HFFc6 (cell line): ENCODE results near the gene NLK. TPM values are rescaled to one million over a fixed set of nuclear protein-coding genes. Genes with fewer than 3 reads are reported as not detected.
"Not testable (repeated sequence)": the region's sequence is repeated elsewhere in the genome, so short reads cannot be mapped to it uniquely, and the experiment has no call there.

Experiments used
- DNase-seq: peaks from one replicate; pipeline ENCODE4 v3.0.0-alpha.2; 2018
- H3K27ac Mint-ChIP-seq: 2 replicates; pipeline ENCODE4 v1.8.0; 2020; ENCODE audit warnings: mild to moderate bottlenecking, mixed read lengths
- H3K27me3 Mint-ChIP-seq: 2 replicates; pipeline ENCODE4 v1.8.0; 2021; ENCODE audit warnings: mild to moderate bottlenecking, moderate library complexity, mixed read lengths; ENCODE audit not compliant: insufficient read depth
- H3K36me3 Mint-ChIP-seq: 2 replicates; pipeline ENCODE4 v1.8.0; 2021; ENCODE audit warnings: low read depth, mixed read lengths
- H3K4me1 Mint-ChIP-seq: 2 replicates; pipeline ENCODE4 v1.8.0; 2020; ENCODE audit warnings: low read depth, mixed read lengths
- H3K4me3 Mint-ChIP-seq: 2 replicates; pipeline ENCODE4 v1.8.0; 2020; ENCODE audit warnings: mild to moderate bottlenecking, moderate library complexity, mixed read lengths
- H3K9me3 Mint-ChIP-seq: 2 replicates; pipeline ENCODE4 v1.8.0; 2020; ENCODE audit warnings: mild to moderate bottlenecking, mixed read lengths
- total RNA-seq, 6 experiments: library from RNA; stranded (reverse); fragmentation: NEBNext Ultra II Directional; extraction: Animal tissue kit (Norgen Biotek cat#: 25700); gene quantifications; 2 replicates in 1 of 6; 3 replicates in 5 of 6; pipeline ENCODE4 v1.2.3, GENCODE V29; 2021
- TF ChIP-seq, protein P1 (sequence below): fragments of 200-600 bp; sonication (generic); IDR thresholded peaks from 2 replicates; pipeline ENCODE4 v1.5.0; 2021; ENCODE audit warnings: antibody characterized with exemption, mild to moderate bottlenecking

NLK gene
- total RNA-seq, 6 experiments from 2014 or later, result 18.5 to 25.3 (median 22.1) TPM

DNA sequence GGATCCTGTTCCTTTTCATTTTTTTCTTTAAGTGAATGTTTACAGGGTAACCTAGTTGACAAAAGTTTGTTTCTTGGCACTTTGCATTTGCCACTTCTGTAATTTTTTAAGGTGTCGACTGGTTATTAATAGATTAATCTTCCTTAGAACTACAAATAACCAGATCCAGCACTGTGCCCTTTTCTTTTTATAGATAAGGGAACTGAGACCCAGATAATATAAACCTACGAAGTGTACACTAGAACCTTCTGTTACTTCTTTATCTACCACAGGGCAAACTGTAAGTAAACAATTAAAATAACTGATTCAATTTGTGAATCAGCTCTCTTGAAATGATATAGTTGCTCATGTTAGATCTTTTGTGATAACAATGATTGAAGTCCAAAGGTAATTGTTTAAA is 55.4 kb downstream of the NLK start:
- no peak for DNase-seq
- no peaks in the 10 kb centered on the region for H3K9me3 Mint-ChIP-seq
- TF ChIP-seq, protein P1, sequence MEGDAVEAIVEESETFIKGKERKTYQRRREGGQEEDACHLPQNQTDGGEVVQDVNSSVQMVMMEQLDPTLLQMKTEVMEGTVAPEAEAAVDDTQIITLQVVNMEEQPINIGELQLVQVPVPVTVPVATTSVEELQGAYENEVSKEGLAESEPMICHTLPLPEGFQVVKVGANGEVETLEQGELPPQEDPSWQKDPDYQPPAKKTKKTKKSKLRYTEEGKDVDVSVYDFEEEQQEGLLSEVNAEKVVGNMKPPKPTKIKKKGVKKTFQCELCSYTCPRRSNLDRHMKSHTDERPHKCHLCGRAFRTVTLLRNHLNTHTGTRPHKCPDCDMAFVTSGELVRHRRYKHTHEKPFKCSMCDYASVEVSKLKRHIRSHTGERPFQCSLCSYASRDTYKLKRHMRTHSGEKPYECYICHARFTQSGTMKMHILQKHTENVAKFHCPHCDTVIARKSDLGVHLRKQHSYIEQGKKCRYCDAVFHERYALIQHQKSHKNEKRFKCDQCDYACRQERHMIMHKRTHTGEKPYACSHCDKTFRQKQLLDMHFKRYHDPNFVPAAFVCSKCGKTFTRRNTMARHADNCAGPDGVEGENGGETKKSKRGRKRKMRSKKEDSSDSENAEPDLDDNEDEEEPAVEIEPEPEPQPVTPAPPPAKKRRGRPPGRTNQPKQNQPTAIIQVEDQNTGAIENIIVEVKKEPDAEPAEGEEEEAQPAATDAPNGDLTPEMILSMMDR, result no peak
- H3K4me1 Mint-ChIP-seq, result peaks cover 24% of the 10 kb centered on the region
- no peak overlapping the region for H3K27ac Mint-ChIP-seq
- peaks cover 18% of the 10 kb centered on the region for H3K36me3 Mint-ChIP-seq
- H3K4me3 Mint-ChIP-seq, result no peak overlapping the region
- H3K27me3 Mint-ChIP-seq, result no peaks in the 10 kb centered on the region; the same call in 1 of the 2 replicates

DNA sequence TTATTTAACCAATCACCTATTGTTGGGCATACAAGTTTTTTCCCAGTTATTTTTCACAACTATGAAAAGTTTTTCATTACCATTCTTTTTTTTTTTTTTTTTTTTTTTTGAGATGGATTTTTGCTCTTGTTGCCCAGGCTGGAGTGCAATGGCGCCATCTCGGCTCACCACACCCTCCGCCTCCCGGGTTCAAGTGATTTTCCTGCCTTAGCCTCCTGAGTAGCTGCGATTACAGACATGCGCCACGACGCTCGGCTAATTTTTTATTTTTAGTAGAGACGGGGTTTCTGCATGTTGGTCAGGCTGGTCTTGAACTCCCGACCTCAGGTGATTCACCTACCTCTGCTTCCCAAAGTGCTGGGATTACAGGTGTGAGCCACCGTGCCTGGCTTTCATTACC is 56.1 kb downstream of the NLK start:
- not testable (repeated sequence) for H3K4me3 Mint-ChIP-seq

GRCh38 chr17:28100251-28100650 is 57.8 kb downstream of the NLK start:
- no peaks in the 10 kb centered on the region for H3K9me3 Mint-ChIP-seq
- no peak overlapping the region for H3K4me3 Mint-ChIP-seq
- no peak overlapping the region for H3K27ac Mint-ChIP-seq
- TF ChIP-seq, protein P1, result no peak
- peaks cover 18% of the 10 kb centered on the region for H3K36me3 Mint-ChIP-seq
- peaks cover 43% of the 10 kb centered on the region for H3K4me1 Mint-ChIP-seq
- H3K27me3 Mint-ChIP-seq, result no peaks in the 10 kb centered on the region
- no peak for DNase-seq

More for the DNA sequence above, 56.1 kb downstream of the NLK start:
- DNase-seq, H3K27me3 Mint-ChIP-seq, H3K27ac Mint-ChIP-seq, H3K9me3 Mint-ChIP-seq: not testable (repeated sequence)
- Mint-ChIP-seq H3K4me1 (peaks cover 27% of the 10 kb centered on the region), H3K36me3 (peaks cover 18% of the 10 kb centered on the region)

- Mint-ChIP-seq H3K27ac (no peak overlapping the region), H3K4me3 (no peak overlapping the region), H3K27me3 (no peaks in the 10 kb centered on the region), H3K9me3 (no peaks in the 10 kb centered on the region), H3K36me3 (peaks cover 18% of the 10 kb centered on the region), H3K4me1 (peaks cover 49% of the 10 kb centered on the region)
- no peak for DNase-seq
- TF ChIP-seq, protein P1, result no peak
Measured at GRCh38 chr17:28100936-28101335, 58.5 kb downstream of the NLK start.

DNA sequence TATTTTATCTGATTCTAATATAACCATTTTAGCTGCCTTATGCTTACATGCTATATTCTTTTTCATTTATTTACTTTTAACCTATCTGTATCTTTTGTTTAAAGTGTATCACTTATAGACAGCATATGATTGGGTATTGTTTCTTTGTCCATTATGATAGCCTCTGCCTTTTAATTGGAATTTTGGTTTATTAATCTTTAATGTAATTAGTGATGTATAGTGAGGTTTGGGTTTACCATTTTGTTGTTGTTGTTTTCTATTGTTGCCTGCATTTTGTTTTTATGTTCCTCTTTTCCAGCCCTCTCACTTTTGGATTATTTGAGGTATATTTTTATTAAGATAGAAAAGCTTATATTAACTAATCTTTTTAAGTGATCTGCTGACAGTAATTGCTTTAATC is 59.4 kb downstream of the NLK start:
- TF ChIP-seq, protein P1, result no peak
- H3K27me3 Mint-ChIP-seq, result no peaks in the 10 kb centered on the region
- no peaks in the 10 kb centered on the region for H3K9me3 Mint-ChIP-seq
- no peak for DNase-seq
- H3K27ac Mint-ChIP-seq, result no peak overlapping the region
- peaks cover 18% of the 10 kb centered on the region for H3K36me3 Mint-ChIP-seq
- no peak overlapping the region for H3K4me3 Mint-ChIP-seq
- H3K4me1 Mint-ChIP-seq, result peaks cover 43% of the 10 kb centered on the region

DNA sequence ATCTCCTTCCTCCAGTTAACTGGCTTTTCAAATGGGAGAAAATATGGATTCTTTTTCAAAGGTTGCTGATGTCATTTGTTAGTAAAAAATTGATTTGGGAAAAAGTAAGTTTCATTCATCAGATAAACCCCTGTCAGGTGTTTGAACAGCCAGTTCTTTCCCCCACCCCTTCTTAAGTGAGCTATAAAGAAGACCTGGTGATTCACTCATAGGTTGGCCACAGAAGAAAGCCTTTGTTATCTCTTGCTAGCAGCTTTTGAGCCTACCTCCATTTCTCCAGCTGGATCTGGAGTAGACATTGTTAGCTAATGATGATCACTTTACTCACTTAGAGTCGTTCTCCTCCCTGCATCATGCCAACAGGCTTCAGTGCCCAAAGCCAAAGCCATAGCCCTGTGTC is 63.0 kb downstream of the NLK start:
- peaks cover 34% of the 10 kb centered on the region for H3K4me1 Mint-ChIP-seq
- no peaks in the 10 kb centered on the region for H3K27me3 Mint-ChIP-seq
- H3K27ac Mint-ChIP-seq, result no peak overlapping the region
- peaks cover 5% of the 10 kb centered on the region for H3K9me3 Mint-ChIP-seq
- H3K36me3 Mint-ChIP-seq, result peaks cover 25% of the 10 kb centered on the region
- no peak overlapping the region for H3K4me3 Mint-ChIP-seq
- DNase-seq, result no peak
- TF ChIP-seq, protein P1, result no peak
